Esophagus muscularis mucosa (tissue), 4 donors: Measurements from ENCODE around the gene ASF1A. TPM values are rescaled to one million over a fixed set of nuclear protein-coding genes. Genes with fewer than 3 reads are reported as not detected.

ENCODE experiments used
- DNase-seq: peaks from one replicate; pipeline ENCODE4 v3.0.0-alpha.2; 2017; ENCODE audit errors: extremely low spot score
- H3K27ac ChIP-seq, 4 donors: fragments of 200-600 bp; sonication (generic); replicated peaks in 1 of 4; 1 replicate in 3 of 4; 2 replicates in 1 of 4; pipeline ENCODE4 v1.5.1; 2016 to 2019; ENCODE audit warnings: mild to moderate bottlenecking in 1 of 4
- H3K27me3 ChIP-seq, 4 donors: fragments of 200-600 bp; sonication (generic); one replicate each; pipeline versions ENCODE4 v1.5.1 to v1.6.0; 2016 to 2019
- H3K36me3 ChIP-seq, 4 donors: fragments of 200-600 bp; sonication (generic); one replicate each; pipeline ENCODE4 v1.5.1; 2016 to 2019
- H3K4me1 ChIP-seq, 4 donors: fragments of 200-600 bp; sonication (generic); one replicate each; pipeline ENCODE4 v1.5.1; 2016 to 2019
- H3K4me3 ChIP-seq, 4 donors: fragments of 200-600 bp; sonication (generic); 1 replicate in 2 of 4; 2 replicates in 2 of 4; pipeline ENCODE4 v1.5.1; 2016 to 2019; ENCODE audit warnings: mild to moderate bottlenecking in 4 of 4, moderate library complexity in 1 of 4
- H3K9me3 ChIP-seq, 4 donors: fragments of 200-600 bp; sonication (generic); 1 replicate in 3 of 4; 2 replicates in 1 of 4; pipeline ENCODE4 v1.5.1; 2016 to 2019
- EP300 ChIP-seq: sonication (generic); formaldehyde crosslinking; IDR thresholded peaks from one replicate; pipeline ENCODE4 v1.6.1; 2017; ENCODE audit warnings: antibody characterized with exemption
- POLR2A ChIP-seq: fragments of 450-650 bp; IDR thresholded peaks from one replicate; pipeline ENCODE4 v1.6.1; 2017; ENCODE audit warnings: antibody characterized with exemption, moderate library complexity, mild to moderate bottlenecking, low read depth
- POLR2AphosphoS5 ChIP-seq, 2 donors: sonication (generic); formaldehyde crosslinking; IDR thresholded peaks; one replicate each; pipeline ENCODE4 v1.6.1; 2017; ENCODE audit warnings: antibody characterized with exemption in 2 of 2
- WGBS: methylation state at CpG from one replicate; pipeline ENCODE4 v1.1.5; 2018; 5-methylcytosine and 5-hydroxymethylcytosine counted together
- intact Hi-C: fragments of 100-400 bp; cut with DNase I; formaldehyde crosslinking; loops from one replicate; pipeline ENCODE4 v1.15.1; 2023
- total RNA-seq, 4 donors: library from RNA; depleted of rRNA; stranded (reverse); fragments of >200 nt; gene quantifications; one replicate each; pipeline versions ENCODE4 v1.1.0 to v1.2.1, GENCODE V29; 2016
- TF ChIP-seq, protein P1 (sequence below), 3 experiments: fragments of 200-600 bp in 2 of 3; fragments of 450-650 bp in 1 of 3; sonication (generic) in 2 of 3; IDR thresholded peaks; one replicate each; pipeline ENCODE4 v1.5.1; 2017 to 2019; ENCODE audit warnings: antibody characterized with exemption in 3 of 3, mild to moderate bottlenecking in 2 of 3, moderate library complexity in 1 of 3

The ASF1A gene
- total RNA-seq, 4 donors from 2014 or later: 6.6 to 13.7 (median 10.9) TPM

DNA sequence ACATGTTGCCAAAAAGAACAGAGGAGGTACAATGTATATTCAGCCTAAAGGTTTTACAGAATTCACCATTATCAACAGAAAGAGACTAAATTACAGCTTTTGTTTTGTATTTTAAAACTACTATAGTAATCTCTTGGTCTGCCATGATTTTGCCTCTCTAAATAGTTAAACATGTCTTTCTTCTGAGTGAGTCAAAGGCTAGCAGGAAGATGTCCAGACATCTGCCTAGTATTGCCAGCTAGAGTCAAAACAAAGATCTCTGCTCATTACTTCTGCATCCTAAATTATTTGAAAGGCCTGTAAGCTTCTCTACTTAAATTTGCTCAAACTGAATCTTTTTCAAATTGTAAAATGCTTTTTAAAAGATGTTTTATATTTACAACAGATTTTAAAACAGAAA lies 8.8 kb downstream of the ASF1A start:
- DNase-seq: no peak
- Histone ChIP-seq H3K36me3 (peaks cover 2 to 51% (median 32%) of the 10 kb centered on the region in 4 donors), H3K9me3 (no peaks in the 10 kb centered on the region), H3K27me3 (no peaks in the 10 kb centered on the region), H3K4me1 (peaks cover 21 to 34% (median 26%) of the 10 kb centered on the region in 4 donors), H3K27ac (no peak overlapping the region), H3K4me3 (no peak overlapping the region)
- TF ChIP-seq POLR2A (no peak), EP300 (no peak), POLR2AphosphoS5 (IDR thresholded peaks at IDR 0.05) (no peak)
- TF ChIP-seq, protein P1, sequence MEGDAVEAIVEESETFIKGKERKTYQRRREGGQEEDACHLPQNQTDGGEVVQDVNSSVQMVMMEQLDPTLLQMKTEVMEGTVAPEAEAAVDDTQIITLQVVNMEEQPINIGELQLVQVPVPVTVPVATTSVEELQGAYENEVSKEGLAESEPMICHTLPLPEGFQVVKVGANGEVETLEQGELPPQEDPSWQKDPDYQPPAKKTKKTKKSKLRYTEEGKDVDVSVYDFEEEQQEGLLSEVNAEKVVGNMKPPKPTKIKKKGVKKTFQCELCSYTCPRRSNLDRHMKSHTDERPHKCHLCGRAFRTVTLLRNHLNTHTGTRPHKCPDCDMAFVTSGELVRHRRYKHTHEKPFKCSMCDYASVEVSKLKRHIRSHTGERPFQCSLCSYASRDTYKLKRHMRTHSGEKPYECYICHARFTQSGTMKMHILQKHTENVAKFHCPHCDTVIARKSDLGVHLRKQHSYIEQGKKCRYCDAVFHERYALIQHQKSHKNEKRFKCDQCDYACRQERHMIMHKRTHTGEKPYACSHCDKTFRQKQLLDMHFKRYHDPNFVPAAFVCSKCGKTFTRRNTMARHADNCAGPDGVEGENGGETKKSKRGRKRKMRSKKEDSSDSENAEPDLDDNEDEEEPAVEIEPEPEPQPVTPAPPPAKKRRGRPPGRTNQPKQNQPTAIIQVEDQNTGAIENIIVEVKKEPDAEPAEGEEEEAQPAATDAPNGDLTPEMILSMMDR (IDR thresholded peaks at IDR 0.05): no peak
- intact Hi-C loops: no loop called here

DNA sequence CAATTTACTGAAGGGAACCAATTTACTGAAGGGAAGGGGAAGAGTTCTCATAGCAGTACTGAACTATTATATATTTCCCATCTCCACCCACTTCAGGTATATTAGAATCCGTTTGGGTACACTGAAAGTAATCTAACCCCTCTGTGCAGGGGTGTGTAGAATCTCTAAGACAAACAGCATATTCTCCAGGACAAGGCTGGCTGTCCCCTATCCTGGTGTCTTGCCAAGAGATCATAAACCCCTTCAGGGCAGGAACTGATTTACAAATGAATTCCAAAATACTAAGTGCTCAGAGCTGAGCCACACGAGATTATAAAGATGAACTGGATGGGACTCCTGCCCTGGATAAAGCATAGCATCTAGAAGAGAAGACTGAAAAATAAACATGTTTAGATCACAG lies 9.2 kb downstream of the ASF1A start:
- peaks cover 6 to 55% (median 34%) of the 10 kb centered on the region in 4 donors for H3K36me3 ChIP-seq
- no peak for TF ChIP-seq POLR2A
- TF ChIP-seq, protein P1 (IDR thresholded peaks at IDR 0.05): no peak
- no peak for TF ChIP-seq POLR2AphosphoS5 (IDR thresholded peaks at IDR 0.05)
- TF ChIP-seq EP300: no peak
- H3K4me3 ChIP-seq: no peak overlapping the region
- DNase-seq: no peak
- peaks cover 19 to 31% (median 25%) of the 10 kb centered on the region in 4 donors for H3K4me1 ChIP-seq
- no peaks in the 10 kb centered on the region for H3K9me3 ChIP-seq
- intact Hi-C loops: no loop called here
- no peaks in the 10 kb centered on the region for H3K27me3 ChIP-seq
- no peak overlapping the region for H3K27ac ChIP-seq
- WGBS: 65% methylated on average over 2 of the region's 2 CpGs

DNA sequence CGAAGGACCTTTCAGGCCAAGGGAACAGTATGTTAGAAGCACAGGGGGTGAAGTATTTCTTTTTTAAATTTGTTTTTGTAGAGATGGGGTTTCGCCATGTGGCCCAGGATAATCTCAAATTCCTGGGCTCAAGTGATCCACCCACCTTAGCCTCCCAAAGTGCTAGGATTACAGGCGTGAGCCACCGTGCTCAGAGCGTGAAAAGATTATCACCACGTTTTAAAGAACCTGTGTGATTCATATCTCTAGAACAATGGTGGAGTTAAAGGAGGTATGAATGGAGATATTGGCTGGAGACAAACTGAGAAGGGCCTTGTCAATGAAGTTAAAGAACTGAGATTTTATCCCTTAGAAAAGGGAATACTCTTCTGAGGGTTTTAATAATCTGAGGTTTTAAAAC lies 9.7 kb downstream of the ASF1A start:
- peaks cover 19 to 31% (median 25%) of the 10 kb centered on the region in 4 donors for H3K4me1 ChIP-seq
- no peak for DNase-seq
- H3K27me3 ChIP-seq: no peaks in the 10 kb centered on the region
- TF ChIP-seq POLR2A: no peak
- TF ChIP-seq, protein P1 (IDR thresholded peaks at IDR 0.05): no peak
- no peak for TF ChIP-seq POLR2AphosphoS5 (IDR thresholded peaks at IDR 0.05)
- no peak for TF ChIP-seq EP300
- no peak overlapping the region for H3K27ac ChIP-seq
- no peaks in the 10 kb centered on the region for H3K9me3 ChIP-seq
- intact Hi-C loops: no loop called here
- no peak overlapping the region for H3K4me3 ChIP-seq
- 95% methylated on average over 6 of the region's 6 CpGs for WGBS
- peaks cover 8 to 61% (median 38%) of the 10 kb centered on the region in 4 donors for H3K36me3 ChIP-seq

DNA sequence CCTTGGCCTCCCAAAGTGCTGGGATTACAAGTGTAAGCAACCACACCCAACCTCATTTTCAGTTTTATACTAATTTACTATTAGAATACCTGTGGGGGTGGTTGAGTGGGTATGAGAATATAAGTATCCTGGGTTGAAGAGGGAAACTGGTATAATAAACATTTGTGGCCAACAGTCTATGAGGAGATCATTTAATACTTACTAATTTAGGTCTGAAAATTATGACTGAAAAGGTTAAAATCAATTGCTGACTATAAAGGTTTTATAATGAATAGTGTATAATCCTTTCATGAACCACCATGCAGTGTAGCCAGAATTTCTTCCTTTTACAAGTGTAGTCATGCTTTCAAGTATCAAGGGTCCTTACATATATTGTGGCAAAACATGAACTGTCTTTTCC lies 11.1 kb downstream of the ASF1A start:
- Histone ChIP-seq H3K9me3 (no peaks in the 10 kb centered on the region), H3K4me1 (peaks cover 13 to 23% (median 18%) of the 10 kb centered on the region in 4 donors), H3K27ac (no peak overlapping the region), H3K36me3 (peaks cover 8 to 73% (median 47%) of the 10 kb centered on the region in 4 donors), H3K27me3 (no peaks in the 10 kb centered on the region), H3K4me3 (no peak overlapping the region)
- intact Hi-C loops: no loop called here
- DNase-seq: no peak
- TF ChIP-seq, protein P1 (IDR thresholded peaks at IDR 0.05): no peak
- no peak for TF ChIP-seq POLR2A
- no peak for TF ChIP-seq POLR2AphosphoS5 (IDR thresholded peaks at IDR 0.05)
- no peak for TF ChIP-seq EP300

DNA sequence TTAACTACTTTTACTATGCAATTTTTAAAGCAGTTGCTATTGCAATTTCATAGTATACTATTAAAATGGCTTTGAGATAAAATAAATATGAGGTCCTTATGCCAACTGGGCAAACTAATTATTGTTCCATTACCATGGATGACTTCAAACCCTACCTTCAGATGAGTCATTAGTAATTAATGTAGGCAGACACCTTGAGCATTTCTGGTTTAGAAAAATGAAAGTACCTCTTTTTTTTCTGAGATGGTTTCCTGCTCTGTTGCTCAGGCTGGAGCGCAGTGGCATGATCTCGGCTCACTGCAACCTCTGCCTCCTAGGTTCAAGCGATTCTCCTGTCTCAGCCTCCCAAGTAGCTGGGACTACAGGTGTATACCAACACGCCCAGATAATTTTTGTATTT lies 11.9 kb downstream of the ASF1A start:
- H3K27me3 ChIP-seq: no peaks in the 10 kb centered on the region
- H3K4me1 ChIP-seq: peaks cover 9 to 15% (median 12%) of the 10 kb centered on the region in 4 donors
- H3K9me3 ChIP-seq: no peaks in the 10 kb centered on the region
- intact Hi-C loops: no loop called here
- no peak for TF ChIP-seq POLR2AphosphoS5 (IDR thresholded peaks at IDR 0.05)
- no peak for DNase-seq
- WGBS: 89% methylated on average over 4 of the region's 4 CpGs
- no peak overlapping the region for H3K4me3 ChIP-seq
- H3K36me3 ChIP-seq: peaks cover 8 to 80% (median 51%) of the 10 kb centered on the region in 4 donors
- H3K27ac ChIP-seq: no peak overlapping the region
